Eye (tissue), 1 donor: Measurements from ENCODE around the gene MORN1.
"Not testable (repeated sequence)": the region's sequence is repeated elsewhere in the genome, so short reads cannot be mapped to it uniquely, and the experiment has no call there.

ENCODE experiments used
- DNase-seq: peaks from one replicate; pipeline ENCODE4 v3.0.0-alpha.2; 2015

Gene MORN1

GRCh38 chr1:2302292-2302925, 88.9 kb downstream of the MORN1 start:
- DNase-seq = no peak

GRCh38 chr1:2301607-2302291, 89.6 kb downstream of the MORN1 start:
- no peak for DNase-seq

- no peak for DNase-seq
Measured at GRCh38 chr1:2300851-2301606, 90.3 kb downstream of the MORN1 start.

- no peak for DNase-seq
Measured at GRCh38 chr1:2300004-2300771, 91.2 kb downstream of the MORN1 start.

GRCh38 chr1:2299131-2299627, 92.2 kb downstream of the MORN1 start:
- DNase-seq = no peak

- DNase-seq = no peak
Measured at GRCh38 chr1:2298685-2299084, 92.7 kb downstream of the MORN1 start.

- DNase-seq = no peak
Measured at GRCh38 chr1:2297246-2298011, 93.9 kb downstream of the MORN1 start.

- no peak for DNase-seq
Measured at GRCh38 chr1:2296614-2297013, 94.7 kb downstream of the MORN1 start.

GRCh38 chr1:2296211-2296610, 95.1 kb downstream of the MORN1 start:
- not testable (repeated sequence) for DNase-seq

- DNase-seq = no peak
Measured at GRCh38 chr1:2295526-2295925, 95.8 kb downstream of the MORN1 start.

GRCh38 chr1:2294725-2295078, 96.7 kb downstream of the MORN1 start:
- DNase-seq = no peak

GRCh38 chr1:2294033-2294724, 97.2 kb downstream of the MORN1 start:
- no peak for DNase-seq

GRCh38 chr1:2292725-2293450, 98.5 kb downstream of the MORN1 start:
- no peak for DNase-seq

- no peak for DNase-seq
Measured at GRCh38 chr1:2291577-2291976, 99.8 kb downstream of the MORN1 start.

GRCh38 chr1:2290595-2291510, 100.5 kb downstream of the MORN1 start:
- DNase-seq = peak; percentile 69

- DNase-seq = no peak
Measured at GRCh38 chr1:2290171-2290578, 101.2 kb downstream of the MORN1 start.

- DNase-seq = no peak
Measured at GRCh38 chr1:2289607-2290006, 101.7 kb downstream of the MORN1 start.

- no peak for DNase-seq
Measured at GRCh38 chr1:2288816-2289536, 102.4 kb downstream of the MORN1 start.

GRCh38 chr1:2288311-2288710, 103.0 kb downstream of the MORN1 start:
- DNase-seq = no peak
